Mesodermal cell (in vitro differentiated cells): Measurements from ENCODE around the gene TRIM54.
"Not testable (repeated sequence)": the region's sequence is repeated elsewhere in the genome, so short reads cannot be mapped to it uniquely, and the experiment has no call there.

Experiments
- H3K27ac ChIP-seq: 2 replicates; pipeline ENCODE4 v1.7.0; 2013; ENCODE audit warnings: mild to moderate bottlenecking, low read depth, low read length, moderate library complexity; ENCODE audit not compliant: severe bottlenecking
- H3K36me3 ChIP-seq: 2 replicates; pipeline ENCODE4 v1.7.1; 2013; ENCODE audit warnings: mild to moderate bottlenecking, low read length, moderate library complexity; ENCODE audit not compliant: control insufficient read depth, insufficient read depth
- H3K4me1 ChIP-seq: one replicate; pipeline ENCODE4 v1.7.1; 2013; ENCODE audit warnings: mild to moderate bottlenecking, low read length; ENCODE audit not compliant: insufficient read depth, control insufficient read depth, poor library complexity, severe bottlenecking
- H3K4me3 ChIP-seq: 2 replicates; pipeline ENCODE4 v1.7.0; 2013; ENCODE audit warnings: low read length, control low read depth, mild to moderate bottlenecking; ENCODE audit not compliant: insufficient read depth, poor library complexity, severe bottlenecking; ENCODE audit errors: extremely low read depth
- H3K9me3 ChIP-seq: 2 replicates; pipeline ENCODE4 v1.7.1; 2013; ENCODE audit warnings: mild to moderate bottlenecking, low read length, moderate library complexity; ENCODE audit not compliant: control insufficient read depth
- WGBS, 2 experiments: methylation state at CpG; one replicate each; pipeline ENCODE4 v1.1.5; 2013; ENCODE audit warnings: missing lambda C conversion rate in 2 of 2; ENCODE audit not compliant: insufficient coverage in 2 of 2; 5-methylcytosine and 5-hydroxymethylcytosine counted together

TRIM54 gene

GRCh38 chr2:27270670-27271069, 11.6 kb upstream of the TRIM54 start:
- Histone ChIP-seq H3K9me3 (no peaks in the 10 kb centered on the region), H3K4me3 (no peak overlapping the region), H3K4me1 (no peaks in the 10 kb centered on the region), H3K36me3 (no peaks in the 10 kb centered on the region), H3K27ac (no peak overlapping the region)
- WGBS, 2 experiments: 88 to 100% methylated on average over 1 to 2 of the region's 2 CpGs

- WGBS, 2 experiments: 62 to 67% methylated on average over 5 to 6 of the region's 11 CpGs
- Histone ChIP-seq H3K27ac (no peak overlapping the region), H3K4me1 (no peaks in the 10 kb centered on the region), H3K4me3 (no peak overlapping the region), H3K9me3 (no peaks in the 10 kb centered on the region), H3K36me3 (no peaks in the 10 kb centered on the region)
These were observed 10.4 kb upstream of the TRIM54 start for GRCh38 chr2:27271631-27272340.

GRCh38 chr2:27272537-27273522, 9.4 kb upstream of the TRIM54 start:
- H3K4me1 ChIP-seq, H3K27ac ChIP-seq, H3K36me3 ChIP-seq, H3K9me3 ChIP-seq, H3K4me3 ChIP-seq: not testable (repeated sequence)
- 87 to 89% methylated on average over 11 of the region's 15 CpGs for WGBS, 2 experiments

GRCh38 chr2:27275211-27276150, 6.7 kb upstream of the TRIM54 start, which contains the start of gene DNAJC5G:
TSS of gene DNAJC5G (plus strand) at chr2:27275433. CDS start at chr2:27276729, 1,296 bp downstream.
- H3K9me3 ChIP-seq: no peaks in the 10 kb centered on the region
- H3K4me3 ChIP-seq: no peak within 1 kb of the TSS
- WGBS, 2 experiments: 87 to 89% methylated on average over 29 to 33 of the region's 39 CpGs
- no peaks in the 10 kb centered on the region for H3K4me1 ChIP-seq
- no peaks in the 10 kb centered on the region for H3K36me3 ChIP-seq
- no peak within 1 kb of the TSS for H3K27ac ChIP-seq

GRCh38 chr2:27278010-27278409, 4.2 kb upstream of the TRIM54 start:
- 100% methylated on average over 1 of the region's 1 CpG; no CpG with 5 or more reads in 1 of the 2 experiments for WGBS, 2 experiments
- Histone ChIP-seq H3K4me3 (no peak overlapping the region), H3K4me1 (peaks cover 12% of the 10 kb centered on the region), H3K36me3 (no peaks in the 10 kb centered on the region), H3K9me3 (no peaks in the 10 kb centered on the region), H3K27ac (no peak overlapping the region)

- Histone ChIP-seq H3K4me1 (peaks cover 12% of the 10 kb centered on the region), H3K4me3 (no peak overlapping the region), H3K36me3 (no peaks in the 10 kb centered on the region), H3K27ac (no peak overlapping the region), H3K9me3 (no peaks in the 10 kb centered on the region)
- WGBS, 2 experiments: 65 to 72% methylated on average over 2 to 3 of the region's 3 CpGs
These were observed 1.4 kb upstream of the TRIM54 start for GRCh38 chr2:27280826-27281225.

GRCh38 chr2:27281442-27281841, 787 bp upstream of the TRIM54 start:
- Histone ChIP-seq H3K27ac (no peak overlapping the region), H3K4me1 (peaks cover 12% of the 10 kb centered on the region), H3K9me3 (no peaks in the 10 kb centered on the region), H3K4me3 (no peak overlapping the region), H3K36me3 (no peaks in the 10 kb centered on the region)
- 95 to 100% methylated on average over 2 to 3 of the region's 3 CpGs for WGBS, 2 experiments

- 11 to 39% methylated on average over 2 to 4 of the region's 5 CpGs for WGBS, 2 experiments
- Histone ChIP-seq H3K4me3 (no peak overlapping the region), H3K27ac (no peak overlapping the region), H3K36me3 (no peaks in the 10 kb centered on the region), H3K4me1 (peaks cover 12% of the 10 kb centered on the region), H3K9me3 (no peaks in the 10 kb centered on the region)
These were observed 663 bp downstream of the TRIM54 start for GRCh38 chr2:27282892-27283291.

GRCh38 chr2:27284996-27285395, 2.8 kb downstream of the TRIM54 start:
- WGBS, 2 experiments: no CpG with 5 or more reads among the region's 1 CpG
- Histone ChIP-seq H3K9me3 (no peaks in the 10 kb centered on the region), H3K4me3 (no peak overlapping the region)

GRCh38 chr2:27285481-27285880, 3.3 kb downstream of the TRIM54 start:
- H3K36me3 ChIP-seq: no peaks in the 10 kb centered on the region
- H3K4me1 ChIP-seq: peaks cover 12% of the 10 kb centered on the region
- H3K9me3 ChIP-seq: no peaks in the 10 kb centered on the region
- H3K4me3 ChIP-seq: no peak overlapping the region
- no peak overlapping the region for H3K27ac ChIP-seq
- 79 to 86% methylated on average over 1 to 3 of the region's 6 CpGs for WGBS, 2 experiments

More at GRCh38 chr2:27284996-27285395, 2.8 kb downstream of the TRIM54 start:
- H3K4me1 ChIP-seq: peaks cover 12% of the 10 kb centered on the region
- no peaks in the 10 kb centered on the region for H3K36me3 ChIP-seq
- H3K27ac ChIP-seq: no peak overlapping the region
